Hair follicular keratinocyte (primary cell): Measurements from ENCODE around the gene ZNF256. TPM values are rescaled to one million over a fixed set of nuclear protein-coding genes. Genes with fewer than 3 reads are reported as not detected.

Source experiments
- total RNA-seq: library from RNA; depleted of rRNA; stranded (reverse); fragments of >200 nt; gene quantifications from 2 replicates; pipeline ENCODE4 v1.2.3, GENCODE V29; 2015

ZNF256 gene
- total RNA-seq: 1.6 and 2.9 TPM in 2 replicates

GRCh38 chr19:57947419-57948134 is at the start of gene ZNF256:
ZNF256 (minus strand) TSS chr19:57947706; CDS start chr19:57947474, 232 bp downstream.

GRCh38 chr19:57974434-57974833 is 26.9 kb upstream of the ZNF256 start, which contains the start of gene C19orf18:
C19orf18 (minus strand) TSS chr19:57974534; CDS start chr19:57974432, 102 bp downstream.

GRCh38 chr19:57934820-57935665 is 12.5 kb downstream of the ZNF256 start, which contains the start of gene ZNF418:
ZNF418 (minus strand) TSS chr19:57935402; CDS start chr19:57933822, 1,580 bp downstream.

GRCh38 chr19:57916168-57916995 is 31.1 kb downstream of the ZNF256 start, which contains the start of gene ZNF417:
ZNF417 (minus strand) TSS chr19:57916592; CDS start chr19:57916411, 181 bp downstream.

Other genes with a start within 250 kb of the ZNF256 start
- gene ZNF154, start 238.5 kb downstream of the ZNF256 start, total RNA-seq: 1.0 and 2.0 TPM in 2 replicates
- gene ZNF671, start 220.1 kb downstream of the ZNF256 start, total RNA-seq: 3.6 and 4.5 TPM in 2 replicates
- gene ZNF776, start 200.9 kb downstream of the ZNF256 start, total RNA-seq: 5.6 and 6.0 TPM in 2 replicates
- 4.2 and 7.3 TPM in 2 replicates for gene ZNF586, start 178.0 kb downstream of the ZNF256 start, total RNA-seq
- gene ZNF552, start 132.8 kb downstream of the ZNF256 start, total RNA-seq: 3.0 and 6.2 TPM in 2 replicates
- gene ZNF587B, start 117.4 kb downstream of the ZNF256 start, total RNA-seq: 8.0 and 15.1 TPM in 2 replicates
- gene ZNF587, start 97.8 kb downstream of the ZNF256 start, total RNA-seq: 6.6 and 9.5 TPM in 2 replicates
- 2.3 and 5.2 TPM in 2 replicates for gene ZNF814, start 58.7 kb downstream of the ZNF256 start, total RNA-seq
- 3.7 and 4.4 TPM in 2 replicates for gene ZNF417, start 31.1 kb downstream of the ZNF256 start, total RNA-seq
- 1.4 and 2.0 TPM in 2 replicates for gene ZNF418, start 12.3 kb downstream of the ZNF256 start, total RNA-seq
- gene C19orf18, start 26.8 kb upstream of the ZNF256 start, total RNA-seq: 0.49 and 0.55 TPM in 2 replicates
- 7.0 and 12.2 TPM in 2 replicates for gene ZNF606, start 55.1 kb upstream of the ZNF256 start, total RNA-seq
- gene ZSCAN1, start 86.3 kb upstream of the ZNF256 start, total RNA-seq: not detected in 2 replicates
- 0.46 and 3.0 TPM in 2 replicates for gene ZNF135, start 111.6 kb upstream of the ZNF256 start, total RNA-seq
- 23.6 and 37.2 TPM in 2 replicates for gene ZSCAN18, start 150.5 kb upstream of the ZNF256 start, total RNA-seq
- gene ZNF329, start 203.1 kb upstream of the ZNF256 start, total RNA-seq: 4.1 and 8.4 TPM in 2 replicates
- gene ZNF274, start 235.4 kb upstream of the ZNF256 start, total RNA-seq: 24.4 and 26.9 TPM in 2 replicates